HG02798 (cell line): ENCODE results near the gene CCDC71L.

Source experiments
- ATAC-seq: cut with Tn5 transposase; IDR thresholded peaks from one replicate; pipeline ENCODE4 v1.9.1; 2021; ENCODE audit warnings: mild to moderate bottlenecking; ENCODE audit not compliant: unreplicated experiment, poor library complexity

Gene CCDC71L

DNA sequence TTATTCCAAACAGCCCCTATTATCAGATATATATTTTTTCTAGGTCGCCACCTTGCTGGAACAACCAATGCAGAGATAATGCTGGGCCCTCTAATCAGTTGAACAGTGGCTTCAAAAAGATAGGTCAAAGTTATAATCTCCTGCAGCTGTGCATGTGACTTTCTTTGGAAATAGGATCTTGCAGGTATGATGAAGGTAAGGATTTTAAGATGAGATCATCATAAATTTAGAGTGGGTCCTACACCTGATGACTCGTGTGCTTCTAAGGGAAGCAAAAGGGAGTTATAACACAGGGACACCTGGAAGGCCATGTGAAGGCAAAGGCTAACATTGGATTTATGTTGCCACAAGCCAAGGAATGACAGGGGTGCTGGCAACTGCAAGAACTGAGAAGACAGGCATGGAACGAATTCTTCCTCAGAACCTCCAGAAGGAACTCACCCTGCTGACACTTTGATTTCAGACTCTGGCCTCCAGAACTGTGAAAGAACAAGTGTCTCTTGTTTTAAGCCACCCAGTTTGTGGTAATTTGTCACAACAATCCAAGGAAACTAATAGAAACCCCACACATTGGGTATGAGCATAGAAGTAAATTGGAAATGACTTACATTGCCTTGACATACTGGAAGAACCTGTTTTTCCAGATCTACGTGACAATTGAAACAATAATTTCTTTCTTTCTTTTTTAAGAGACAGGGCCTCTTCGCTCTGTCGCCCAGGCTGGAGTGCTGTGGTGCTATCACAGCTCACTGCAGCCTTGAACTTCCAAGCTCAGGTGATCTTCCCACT is 34.4 kb downstream of the CCDC71L start:
- ATAC-seq: no peak

DNA sequence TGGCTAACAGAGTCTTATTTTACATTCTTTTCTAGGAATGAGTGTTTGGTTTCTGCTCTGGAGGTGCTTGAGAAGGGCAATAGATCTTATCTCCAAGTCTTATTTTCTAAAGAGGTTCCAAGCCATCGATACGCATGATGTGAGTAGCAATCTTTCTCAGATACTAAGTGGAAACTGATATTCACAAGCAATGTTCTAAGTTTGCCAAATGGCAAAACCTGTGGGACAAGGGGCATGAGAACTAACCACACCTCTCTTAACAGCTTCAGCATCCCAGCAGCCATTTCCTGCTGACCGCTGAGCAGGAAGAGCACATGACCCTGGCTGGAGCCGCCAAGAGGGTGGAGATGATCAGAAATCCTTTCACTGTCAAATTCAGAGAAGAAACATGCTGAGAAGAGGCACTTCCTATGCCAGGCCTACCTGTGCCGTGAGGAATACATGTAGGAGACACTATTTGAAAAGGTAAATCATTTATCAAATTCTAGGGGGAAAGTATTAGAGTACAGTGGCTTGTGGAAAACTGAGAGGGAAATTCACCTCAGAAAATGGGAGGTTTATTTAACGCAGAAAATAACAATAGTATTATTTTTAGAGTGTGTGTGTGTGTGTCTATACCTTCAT is 35.2 kb downstream of the CCDC71L start:
- no peak for ATAC-seq

DNA sequence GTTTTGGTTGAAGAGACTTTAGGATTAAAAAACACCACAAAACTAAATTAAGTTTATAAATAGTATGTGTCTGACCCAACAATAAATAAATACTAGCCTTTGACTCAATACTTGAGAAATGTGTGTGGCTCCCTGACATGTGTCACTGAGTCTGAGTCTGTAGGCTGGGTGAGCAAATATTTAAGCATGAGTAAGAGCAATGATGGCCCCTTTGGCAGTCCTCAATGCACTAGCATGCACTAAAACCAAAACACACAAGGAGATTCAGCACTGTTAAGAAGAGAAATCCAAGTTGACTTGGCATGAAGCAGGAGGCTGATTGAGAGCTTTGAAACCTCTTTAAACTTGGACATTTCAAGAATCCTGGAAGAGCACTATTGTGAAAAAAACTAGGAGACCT is 37.1 kb downstream of the CCDC71L start:
- ATAC-seq: no peak

DNA sequence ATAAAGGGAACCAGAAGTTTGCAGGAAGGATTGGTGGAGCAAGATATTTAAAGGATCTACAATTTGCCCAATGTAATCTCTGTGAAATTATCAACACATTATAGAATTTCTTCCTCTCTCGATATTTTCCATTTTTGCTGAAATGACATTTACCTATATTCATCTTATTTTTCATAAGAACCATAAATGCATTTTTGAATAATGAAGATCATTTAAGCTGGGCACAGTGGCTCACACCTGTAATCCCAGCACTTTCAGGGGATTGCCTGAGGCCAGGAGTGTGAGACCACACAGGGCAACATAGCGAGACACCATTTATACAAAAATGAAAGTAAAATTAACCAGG is 37.7 kb downstream of the CCDC71L start:
- ATAC-seq: no peak

DNA sequence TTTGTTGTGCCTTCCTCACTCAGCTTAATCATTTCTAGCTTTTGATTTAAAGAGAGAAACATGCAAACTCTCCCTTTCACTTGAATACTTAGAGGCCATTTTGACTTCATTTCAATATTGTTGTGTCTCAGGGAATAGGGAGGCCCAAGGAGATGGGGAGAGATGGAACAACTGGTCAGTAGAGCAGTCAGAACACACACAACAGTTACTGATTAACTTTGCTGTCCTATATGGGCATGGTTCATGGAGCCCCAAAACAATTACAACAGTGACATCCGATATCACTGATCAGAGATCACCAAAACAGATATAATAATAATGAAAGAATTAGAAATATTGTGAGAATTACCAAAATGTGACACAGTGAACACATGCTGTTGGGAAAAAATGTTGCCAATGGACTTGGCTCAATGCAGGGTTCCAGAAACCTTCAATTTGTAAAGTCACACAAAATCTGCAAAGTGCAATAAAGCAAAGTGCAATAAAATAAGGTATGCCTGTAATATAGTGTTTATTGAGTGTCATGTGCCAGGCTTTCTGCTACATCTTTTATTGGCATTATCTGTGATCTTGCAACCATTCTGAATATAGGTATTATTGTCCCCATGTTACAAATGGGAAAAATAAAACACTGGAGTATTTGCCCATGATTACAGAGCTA is 38.2 kb downstream of the CCDC71L start:
- ATAC-seq: no peak

DNA sequence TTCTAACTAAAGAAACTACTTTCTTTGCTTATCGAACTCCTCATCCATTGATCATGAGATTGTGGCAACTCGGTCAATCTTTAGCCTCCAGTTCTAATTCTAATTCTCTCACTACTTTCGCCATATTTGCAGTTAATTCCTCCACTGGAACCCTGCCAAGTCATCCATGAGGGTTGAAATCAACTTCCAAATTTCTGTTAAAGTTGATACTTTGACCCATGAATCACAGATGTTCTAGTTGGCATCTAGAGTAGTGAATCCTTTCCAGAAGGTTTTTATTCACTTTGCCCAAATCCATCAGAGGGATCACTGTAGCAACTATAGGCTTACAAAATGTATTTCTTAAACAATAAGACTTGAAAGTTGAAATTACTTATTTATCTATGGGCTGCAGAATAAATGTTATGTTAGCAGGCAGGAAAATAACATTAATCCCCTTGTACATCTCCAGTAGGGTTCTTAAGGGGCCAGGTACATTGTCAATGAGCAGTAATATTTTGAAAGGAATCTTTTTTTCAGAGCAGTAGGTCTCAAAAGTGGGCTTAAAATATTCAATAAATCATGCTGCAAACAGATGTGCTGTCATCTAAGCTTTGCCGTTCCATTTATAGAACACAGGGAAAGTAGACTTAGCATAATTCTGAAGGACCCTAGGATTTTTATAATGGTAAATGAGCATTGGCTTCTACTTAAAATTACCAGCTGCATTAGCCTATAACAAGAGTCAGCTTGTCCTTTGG is 39.4 kb downstream of the CCDC71L start:
- ATAC-seq: no peak

DNA sequence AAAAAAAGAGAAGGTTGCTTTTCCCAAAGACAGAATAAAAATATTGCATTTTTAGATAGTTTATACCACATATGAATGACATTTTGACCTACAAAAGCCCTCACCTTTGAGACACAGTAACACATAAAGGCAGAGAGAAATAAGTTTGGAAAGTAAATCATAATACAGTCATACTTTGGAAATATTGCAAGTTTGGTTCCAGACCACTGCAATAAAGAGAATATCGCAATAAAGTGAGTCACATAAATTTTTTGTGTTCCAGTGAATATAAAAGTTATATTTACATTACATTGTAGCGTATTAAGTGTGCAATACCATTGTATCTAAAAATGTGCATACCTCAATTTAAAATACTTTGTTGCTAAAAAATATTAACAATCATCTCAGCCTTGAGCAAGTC is 40.3 kb downstream of the CCDC71L start:
- no peak for ATAC-seq

DNA sequence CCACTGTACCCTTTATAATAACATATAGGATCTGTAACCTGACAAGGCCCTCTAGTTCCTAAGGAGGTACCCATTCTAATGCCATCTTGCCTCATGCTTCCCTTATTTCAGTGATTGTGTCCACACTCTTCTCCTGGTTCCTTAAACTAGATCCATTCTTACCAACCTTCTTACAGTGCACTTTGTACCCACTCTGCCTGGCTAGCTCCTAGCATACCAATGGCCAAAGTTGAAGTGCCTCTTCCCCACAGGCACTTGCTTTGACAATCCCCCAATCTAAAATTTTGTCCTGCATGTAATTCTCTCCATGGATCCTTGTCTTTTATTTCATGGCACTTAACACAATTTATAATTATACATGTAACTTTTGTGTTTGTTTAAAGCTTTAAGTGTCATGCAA is 40.9 kb downstream of the CCDC71L start:
- no peak for ATAC-seq

DNA sequence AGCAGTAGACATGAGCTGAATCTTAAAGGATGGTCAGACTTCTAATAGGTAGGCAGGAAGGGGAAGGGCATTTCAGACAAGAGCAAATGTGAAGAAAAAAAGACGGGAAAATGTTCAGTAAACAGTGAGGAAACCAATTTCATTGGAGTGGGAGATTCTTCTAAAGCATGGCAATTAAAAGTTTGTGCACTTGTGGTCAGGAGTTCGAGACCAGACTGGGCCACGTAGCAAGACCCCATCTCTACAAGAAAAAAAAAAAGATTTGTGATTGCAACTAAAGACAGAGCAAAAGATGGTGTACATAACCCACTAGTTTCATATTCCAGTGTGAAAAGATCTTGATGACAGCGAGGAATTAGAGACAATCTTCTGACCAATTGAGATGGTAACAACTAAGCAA is 41.7 kb downstream of the CCDC71L start:
- ATAC-seq: no peak

DNA sequence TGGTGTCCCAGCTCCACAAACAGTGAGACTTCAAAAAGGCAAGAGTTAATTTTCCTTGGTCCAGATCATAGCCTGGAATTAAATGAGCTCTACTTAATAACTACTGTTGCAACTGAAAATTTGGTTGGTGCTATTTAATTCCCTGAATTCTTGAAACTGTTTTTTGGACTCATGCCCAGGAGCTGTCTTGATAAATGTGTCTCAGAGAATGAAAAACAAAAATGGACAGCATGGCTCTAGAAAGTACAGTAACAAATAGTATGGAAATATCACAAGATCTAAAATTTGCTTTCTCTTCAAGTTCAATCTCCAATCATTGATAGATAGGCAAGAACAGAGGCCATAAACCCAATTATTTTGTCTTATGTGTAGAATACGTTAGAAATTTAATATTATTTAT is 42.5 kb downstream of the CCDC71L start:
- ATAC-seq: no peak

DNA sequence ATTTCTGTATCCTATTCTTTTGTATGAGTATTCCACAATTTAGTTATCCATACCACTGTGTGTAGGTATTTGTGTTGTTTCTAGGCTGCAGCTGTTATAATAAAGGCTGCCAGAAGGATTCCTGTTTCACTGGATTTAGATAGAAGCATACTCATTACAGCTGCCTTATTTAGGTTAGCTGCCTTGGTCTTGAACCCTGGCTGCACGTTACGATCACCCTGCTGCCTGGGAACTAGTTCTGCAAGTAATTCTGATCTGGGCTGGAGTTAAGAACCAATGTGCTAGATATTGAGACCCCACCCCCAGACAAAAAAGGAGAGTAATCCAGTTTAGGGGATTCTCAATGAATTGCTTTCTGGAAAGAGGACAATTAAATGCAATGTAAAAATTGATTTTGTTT is 43.1 kb downstream of the CCDC71L start:
- no peak for ATAC-seq

DNA sequence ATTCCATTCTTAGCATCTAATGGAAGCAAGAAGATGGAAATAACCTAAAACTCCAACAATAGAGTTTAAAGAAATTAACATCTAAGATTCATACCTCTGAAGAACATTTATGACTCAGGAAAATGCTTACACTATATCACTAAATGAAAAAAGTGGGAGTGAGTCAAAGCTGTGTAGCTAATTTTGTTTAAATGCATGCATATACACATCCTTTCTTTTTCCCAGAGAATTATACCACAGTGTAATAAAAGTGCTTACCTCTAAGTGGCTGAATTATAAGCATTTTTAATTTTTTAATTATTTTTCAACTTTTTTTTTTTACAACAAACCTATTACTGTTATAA is 44.3 kb downstream of the CCDC71L start:
- ATAC-seq: no peak

DNA sequence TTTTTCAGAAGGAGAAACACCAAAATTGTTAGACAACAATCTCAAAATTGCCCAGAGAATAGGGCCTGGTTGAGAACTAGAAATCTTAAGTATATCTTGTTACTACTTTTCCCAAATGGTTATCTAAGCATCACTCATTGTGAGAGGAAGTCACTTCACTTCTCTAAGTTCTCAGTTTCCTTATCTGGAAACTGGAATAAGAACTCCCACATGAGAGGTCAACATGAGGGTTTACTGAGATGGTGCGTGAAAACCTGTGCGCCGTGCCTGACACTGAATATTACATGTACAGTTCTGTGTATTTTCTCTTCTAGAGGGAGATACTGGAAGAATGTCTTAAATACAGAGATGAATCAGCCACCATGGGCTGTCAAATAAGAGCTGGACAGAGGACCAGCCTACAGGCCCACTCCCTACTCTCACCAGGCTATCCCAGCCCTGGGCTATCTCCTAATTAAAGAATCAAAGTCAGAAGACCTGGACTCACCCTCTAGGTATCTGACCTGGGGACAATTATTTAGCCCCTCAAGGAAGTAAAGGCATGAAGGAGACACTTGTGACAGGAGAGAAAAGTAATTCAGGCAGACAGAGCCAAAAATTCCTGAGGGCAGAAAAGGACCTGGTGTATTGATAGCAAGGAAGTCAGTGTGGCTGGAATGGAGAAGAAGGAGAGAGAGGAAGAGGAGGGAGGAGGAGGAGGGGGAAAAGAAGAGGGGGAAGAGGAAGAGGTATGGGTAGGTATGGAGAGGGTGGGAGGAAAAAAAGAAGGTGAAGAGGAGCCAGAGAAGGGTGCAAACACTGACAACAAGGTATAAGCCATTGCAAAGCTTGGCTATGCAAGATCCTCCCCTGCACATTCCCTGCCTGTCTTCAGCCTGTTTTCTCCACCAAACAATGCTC is 44.9 kb downstream of the CCDC71L start:
- ATAC-seq: no peak

DNA sequence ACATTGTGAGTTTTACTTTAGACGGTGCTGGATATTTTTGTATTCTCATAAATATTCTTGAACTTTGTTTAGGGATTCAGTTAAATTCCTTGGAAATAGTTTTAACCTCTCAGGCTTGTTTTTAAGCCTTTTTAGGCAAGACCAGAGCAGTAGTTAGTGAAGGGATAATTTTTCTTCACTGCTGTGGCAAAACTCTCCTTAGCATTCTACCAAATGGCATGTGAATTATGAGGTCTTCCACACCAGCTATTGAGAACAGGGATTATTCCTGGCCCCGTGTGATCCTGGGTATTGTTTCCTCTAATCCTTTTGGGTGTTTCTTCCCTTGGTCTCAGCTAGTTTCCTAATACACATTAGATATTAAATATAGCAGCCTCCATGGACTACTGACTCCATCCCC is 46.2 kb downstream of the CCDC71L start:
- no peak for ATAC-seq

DNA sequence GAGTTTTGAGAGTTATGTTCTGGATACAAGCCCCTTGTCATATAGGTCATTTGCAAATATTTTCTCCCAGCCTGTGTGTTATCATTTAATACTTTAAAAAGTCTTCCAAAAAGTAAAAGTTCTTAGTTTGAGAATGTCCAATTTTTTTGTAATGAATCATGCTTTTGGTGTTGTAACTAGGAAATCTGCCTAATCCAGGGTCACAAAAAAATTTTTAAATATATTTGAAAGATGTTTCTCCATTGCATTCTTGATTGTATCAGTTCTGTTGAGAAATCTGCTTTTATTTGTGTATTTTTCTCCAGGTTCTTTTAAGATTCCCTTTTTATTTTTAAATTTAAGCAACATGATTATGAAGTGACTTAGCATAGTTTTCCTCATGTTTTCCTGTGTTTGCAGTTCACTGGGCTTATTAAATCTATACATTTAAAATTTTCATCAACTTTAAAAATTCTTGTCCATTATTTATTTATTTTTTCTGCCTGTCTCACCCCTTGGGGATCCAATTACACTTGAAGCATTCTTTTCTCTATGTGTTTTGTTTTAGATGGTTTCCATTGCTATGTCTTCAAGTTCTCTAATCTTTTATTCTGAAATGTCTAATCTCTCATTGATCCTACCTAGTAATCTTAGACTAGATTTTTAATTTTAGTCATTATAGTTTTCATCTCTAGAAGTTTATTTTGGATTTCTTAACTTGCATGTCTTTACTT is 47.0 kb downstream of the CCDC71L start:
- no peak for ATAC-seq

DNA sequence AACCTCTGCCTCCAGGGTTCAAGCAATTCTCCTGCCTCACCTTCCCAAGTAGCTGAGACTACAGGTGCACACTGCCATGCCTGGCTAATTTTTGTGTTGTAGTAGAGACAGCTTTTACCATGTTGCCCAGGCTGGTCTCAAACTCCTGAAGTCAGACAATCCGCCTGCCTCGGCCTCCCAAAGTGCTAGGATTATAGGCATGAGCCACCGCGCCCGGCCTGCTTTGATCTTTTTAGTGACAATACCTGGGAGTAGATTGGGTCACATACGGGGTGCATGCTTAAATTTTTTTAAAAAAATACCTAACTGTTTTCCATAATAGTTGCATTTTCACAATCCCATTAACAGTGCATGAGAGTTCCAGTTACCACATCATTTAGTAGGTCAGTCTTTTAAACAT is 47.7 kb downstream of the CCDC71L start:
- ATAC-seq: no peak

DNA sequence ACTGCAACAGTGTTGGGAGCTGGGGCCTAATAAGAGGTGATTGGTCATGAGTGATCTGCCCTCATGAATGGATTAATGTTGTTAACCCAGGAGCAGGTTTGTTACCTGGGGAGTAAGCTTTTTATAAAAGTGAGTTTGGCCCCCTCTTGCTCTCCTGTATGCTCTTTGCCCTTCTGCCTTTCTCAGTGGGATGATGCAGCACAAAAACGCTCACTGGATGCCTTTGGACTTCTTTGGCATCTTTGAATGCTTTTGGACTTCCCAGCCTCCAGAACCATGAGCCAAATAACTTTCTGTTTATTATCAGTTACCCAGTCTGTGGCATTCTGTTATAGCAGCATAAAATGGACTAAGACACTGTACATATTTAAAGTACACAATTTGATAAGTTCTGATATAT is 48.5 kb downstream of the CCDC71L start:
- no peak for ATAC-seq

DNA sequence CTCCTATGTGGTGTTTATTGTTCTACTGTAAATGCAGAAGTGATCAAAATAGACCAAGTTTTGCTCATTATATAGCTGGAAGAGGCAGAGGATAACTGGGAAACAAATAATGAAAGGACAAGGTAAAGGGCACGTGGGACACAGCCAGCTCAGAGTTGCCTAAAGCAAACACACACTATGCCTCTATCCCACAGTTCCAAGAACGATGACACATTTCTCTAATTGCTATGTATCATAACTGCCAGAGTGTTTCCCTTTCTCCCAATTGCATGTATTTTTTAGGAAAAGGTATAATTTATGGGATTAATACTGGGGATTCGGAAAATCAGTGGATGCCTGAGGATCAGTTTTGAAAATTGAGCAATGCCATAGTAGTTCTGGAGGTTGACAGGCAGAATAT is 49.0 kb downstream of the CCDC71L start:
- no peak for ATAC-seq

DNA sequence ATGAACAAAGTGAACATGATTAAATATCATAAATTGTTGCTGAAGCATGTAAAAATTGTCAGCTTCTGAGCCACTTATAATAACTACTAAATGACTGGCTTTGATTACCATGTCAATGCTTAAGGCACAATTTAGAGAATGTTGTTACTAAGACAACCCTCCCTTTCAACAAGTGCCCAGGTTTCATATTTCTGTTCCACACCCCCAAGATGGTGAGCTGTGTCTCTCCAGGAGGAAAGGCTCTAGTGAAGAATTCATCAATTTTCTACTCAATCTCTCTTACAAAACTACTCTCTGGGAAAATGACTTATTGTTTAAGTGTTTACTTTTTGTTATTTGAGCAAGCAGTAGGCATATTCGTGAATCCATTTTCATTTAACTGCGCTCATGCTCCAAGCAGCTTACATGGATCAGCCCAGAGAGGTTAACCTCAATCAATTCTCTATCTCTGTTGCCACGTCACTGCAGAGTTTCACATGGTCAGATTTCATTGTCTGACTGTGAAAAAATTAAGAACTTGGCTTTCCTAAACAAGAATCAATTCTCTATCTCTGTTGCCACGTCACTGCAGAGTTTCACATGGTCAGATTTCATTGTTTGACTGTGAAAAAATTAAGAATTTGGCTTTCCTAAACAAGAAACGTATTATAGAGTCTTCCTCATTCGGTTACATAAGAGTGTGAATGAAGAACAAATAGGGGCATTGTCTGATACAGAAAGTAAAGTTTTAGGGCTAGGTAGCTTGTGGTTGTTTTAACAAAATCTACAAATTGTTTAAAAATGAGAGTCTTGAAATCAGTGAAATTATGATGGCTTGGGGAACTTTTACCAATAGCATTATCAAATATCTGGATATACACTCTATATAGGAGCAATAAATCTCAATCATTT is 49.7 kb downstream of the CCDC71L start:
- no peak for ATAC-seq
